Myocyte (in vitro differentiated cells): ENCODE measurements around the gene SARDH. TPM values are rescaled to one million over a fixed set of nuclear protein-coding genes. Genes with fewer than 3 reads are reported as not detected.

Source experiments
- DNase-seq: peaks from one replicate; pipeline ENCODE4 v3.0.0-alpha.2; 2012; ENCODE audit warnings: low read depth
- total RNA-seq: library from RNA; depleted of rRNA; stranded (reverse); fragments of >200 nt; gene quantifications from 2 replicates; pipeline ENCODE4 v1.2.3, GENCODE V29; 2014

The SARDH gene
- total RNA-seq, 1 donor from 2014 or later, result 55.6 TPM

GRCh38 chr9:133653638-133654037 lies 84.5 kb downstream of the SARDH start:
- no peak for DNase-seq

DNA sequence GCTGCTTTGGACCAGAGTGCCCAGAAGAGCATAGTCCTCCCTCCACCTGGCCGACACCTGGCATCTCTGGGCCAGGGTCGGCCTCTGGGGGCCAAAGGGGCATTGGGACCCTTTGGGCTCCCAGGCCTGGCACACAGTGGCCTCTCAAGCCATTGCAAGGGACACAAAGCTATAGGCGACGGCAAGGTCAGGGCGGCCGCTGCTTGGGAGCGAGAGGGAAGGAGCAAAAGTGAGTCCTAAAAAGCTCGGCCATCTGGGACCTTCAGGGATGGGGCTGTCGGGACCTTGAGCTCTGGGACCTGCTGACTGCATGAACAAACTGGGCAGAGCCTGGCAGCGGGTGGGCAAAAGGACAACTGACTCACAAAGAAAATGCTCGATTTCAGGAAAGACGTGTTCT lies 88.1 kb downstream of the SARDH start:
- no peak for DNase-seq

DNA sequence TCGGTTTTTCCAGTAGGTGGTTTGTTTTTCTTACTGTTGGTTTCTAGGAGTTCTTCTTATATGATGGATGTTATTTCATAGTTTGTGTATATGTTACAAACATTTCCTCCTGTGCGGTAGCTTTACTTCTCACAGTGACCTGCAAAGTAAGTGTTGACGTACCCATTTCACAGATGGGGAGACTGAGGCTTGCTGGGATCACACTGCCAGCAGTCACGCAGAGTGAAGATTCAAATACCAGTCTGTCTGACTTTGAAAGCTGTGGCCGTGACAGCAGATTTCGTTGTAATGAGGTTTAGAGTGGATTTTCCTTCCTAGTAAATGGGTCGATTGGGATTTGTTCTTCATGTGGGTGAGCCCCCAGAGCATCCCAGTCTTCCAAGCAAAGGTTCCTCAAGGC lies 89.0 kb downstream of the SARDH start:
- no peak for DNase-seq

DNA sequence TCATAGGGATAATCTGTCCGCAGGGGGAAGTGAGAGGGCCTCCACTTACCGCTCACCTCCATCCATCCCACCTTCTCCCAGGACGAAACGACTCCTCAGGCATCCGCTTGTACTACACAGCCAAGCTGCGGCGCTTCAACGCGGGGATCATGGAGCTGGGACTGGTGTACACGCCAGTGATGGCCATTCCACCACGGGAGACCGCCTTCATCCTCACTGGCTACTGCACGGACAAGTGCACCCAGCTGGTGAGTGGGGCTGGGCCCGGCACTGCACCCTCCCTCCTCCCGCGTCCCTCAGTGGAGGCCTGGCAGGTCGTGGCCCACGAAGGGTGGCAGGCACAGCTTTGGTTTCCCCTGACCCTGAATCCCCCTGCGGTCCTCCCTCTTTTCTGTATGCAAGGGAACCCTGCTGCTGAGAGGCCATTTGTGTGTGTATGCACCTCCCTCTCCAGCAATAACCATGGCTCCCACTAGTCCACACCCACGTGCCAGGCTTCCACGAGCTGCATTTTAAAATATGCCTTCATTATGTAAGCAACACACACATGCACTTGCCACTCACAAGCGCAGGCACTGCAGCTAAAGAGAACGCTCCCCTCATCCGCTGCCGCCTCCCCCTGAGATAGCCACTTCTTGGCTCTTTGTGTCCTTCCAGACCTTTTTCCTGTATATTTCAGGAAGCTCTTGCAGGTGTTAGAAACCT lies 90.2 kb downstream of the SARDH start:
- DNase-seq, result no peak

DNA sequence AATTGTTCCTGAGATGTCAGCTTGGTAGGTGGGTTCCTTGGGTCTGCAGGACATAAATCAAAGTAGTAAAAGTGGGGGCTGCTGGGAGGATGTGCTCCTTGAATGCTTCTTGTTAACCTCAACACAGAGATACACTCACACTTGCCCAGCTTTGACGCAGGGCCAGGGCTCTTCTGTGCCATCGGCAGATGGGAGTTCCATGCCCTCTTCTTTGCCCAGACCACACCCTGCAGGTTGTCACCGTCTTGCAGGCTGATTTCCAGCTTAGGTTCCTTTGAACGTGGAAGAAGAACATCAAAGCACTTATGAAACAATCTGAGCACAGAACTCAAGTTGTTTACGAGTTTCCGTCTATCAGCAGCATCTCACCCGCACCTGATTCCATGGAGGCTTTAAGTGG lies 91.0 kb downstream of the SARDH start:
- no peak for DNase-seq

GRCh38 chr9:133645021-133645765 lies 93.0 kb downstream of the SARDH start:
- DNase-seq, result no peak

DNA sequence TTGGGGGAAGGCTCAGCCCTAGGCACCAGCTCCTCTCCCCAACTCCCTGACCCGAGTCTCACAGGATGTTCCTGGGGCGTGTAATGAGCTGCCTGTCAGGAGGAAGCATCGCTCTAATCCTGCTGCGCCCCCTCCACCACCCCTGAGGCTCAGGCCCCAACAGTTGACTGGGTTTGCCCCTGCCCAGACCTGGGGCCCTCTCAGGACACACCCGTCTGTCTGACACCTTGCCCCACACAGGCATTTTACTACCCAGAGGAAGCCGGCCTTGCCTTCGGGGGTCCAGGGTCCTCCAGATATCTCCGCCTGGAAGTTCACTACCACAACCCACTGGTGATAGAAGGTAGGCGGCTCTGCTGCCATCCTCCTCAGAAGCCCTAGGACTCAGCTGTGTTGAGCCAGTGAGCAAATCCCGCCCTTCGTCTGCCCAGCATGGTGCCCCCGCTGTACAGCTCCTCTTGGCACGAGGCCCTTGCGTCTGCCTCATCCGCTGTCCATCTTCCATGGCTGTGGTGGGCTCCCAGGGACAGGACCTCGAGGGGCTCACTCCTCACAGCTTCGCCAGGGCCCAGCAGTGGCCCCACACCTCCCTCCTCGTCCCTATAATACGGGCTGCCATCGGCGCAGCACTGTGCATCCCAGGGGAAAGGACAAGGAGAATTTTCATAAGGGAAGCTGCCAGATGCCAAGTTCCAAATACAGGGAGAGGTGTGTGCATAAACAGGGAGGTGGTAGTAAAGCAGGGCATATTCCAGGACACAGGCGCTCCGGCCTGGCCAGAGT lies 94.0 kb downstream of the SARDH start:
- no peak for DNase-seq

DNA sequence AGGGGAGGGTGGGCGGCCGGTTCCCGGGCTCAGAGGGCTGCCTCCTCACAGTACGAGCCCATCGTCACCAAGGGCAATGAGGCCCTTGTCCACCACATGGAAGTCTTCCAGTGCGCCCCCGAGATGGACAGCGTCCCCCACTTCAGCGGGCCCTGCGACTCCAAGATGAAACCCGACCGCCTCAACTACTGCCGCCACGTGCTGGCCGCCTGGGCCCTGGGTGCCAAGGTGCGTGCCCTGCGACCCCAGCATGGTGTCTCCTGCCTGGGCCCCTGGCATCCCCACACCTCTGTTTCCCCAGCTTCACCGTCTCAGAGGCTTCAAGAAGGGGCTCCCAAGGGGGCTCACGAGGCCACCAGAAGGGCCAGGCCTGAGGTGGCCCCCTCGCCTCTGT lies 94.8 kb downstream of the SARDH start:
- DNase-seq, result no peak

DNA sequence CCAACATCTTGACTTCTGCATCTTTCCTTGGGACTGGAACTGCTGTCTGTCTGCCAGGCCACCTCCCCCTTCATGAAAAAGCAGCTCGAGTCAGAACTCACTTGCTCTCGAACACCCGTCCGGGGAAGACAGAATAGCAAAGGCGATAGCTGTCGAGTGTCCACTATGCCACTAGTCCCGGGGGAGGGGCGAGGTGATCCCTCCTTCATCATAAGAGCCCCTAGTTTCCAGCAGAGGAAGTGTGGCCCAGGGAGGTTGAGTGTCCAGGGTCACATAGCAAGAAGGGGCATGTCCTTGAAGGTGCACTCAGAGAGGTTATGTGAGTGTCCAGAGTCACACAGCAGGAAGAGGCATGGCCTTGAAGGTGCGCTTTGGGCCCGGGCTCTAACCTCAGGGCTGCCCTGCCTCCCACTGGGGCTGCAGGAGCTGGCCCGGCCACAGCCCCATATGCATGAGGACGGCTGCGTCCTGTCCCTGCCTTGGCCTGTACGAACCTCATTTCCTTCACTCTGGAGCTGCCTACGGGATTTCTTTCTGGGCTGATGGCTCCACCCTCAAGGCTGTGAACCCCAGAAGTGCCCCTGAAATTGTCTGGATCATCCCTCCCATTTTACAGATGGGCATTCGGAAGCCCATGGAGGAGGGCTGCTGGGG lies 95.3 kb downstream of the SARDH start:
- no peak for DNase-seq

DNA sequence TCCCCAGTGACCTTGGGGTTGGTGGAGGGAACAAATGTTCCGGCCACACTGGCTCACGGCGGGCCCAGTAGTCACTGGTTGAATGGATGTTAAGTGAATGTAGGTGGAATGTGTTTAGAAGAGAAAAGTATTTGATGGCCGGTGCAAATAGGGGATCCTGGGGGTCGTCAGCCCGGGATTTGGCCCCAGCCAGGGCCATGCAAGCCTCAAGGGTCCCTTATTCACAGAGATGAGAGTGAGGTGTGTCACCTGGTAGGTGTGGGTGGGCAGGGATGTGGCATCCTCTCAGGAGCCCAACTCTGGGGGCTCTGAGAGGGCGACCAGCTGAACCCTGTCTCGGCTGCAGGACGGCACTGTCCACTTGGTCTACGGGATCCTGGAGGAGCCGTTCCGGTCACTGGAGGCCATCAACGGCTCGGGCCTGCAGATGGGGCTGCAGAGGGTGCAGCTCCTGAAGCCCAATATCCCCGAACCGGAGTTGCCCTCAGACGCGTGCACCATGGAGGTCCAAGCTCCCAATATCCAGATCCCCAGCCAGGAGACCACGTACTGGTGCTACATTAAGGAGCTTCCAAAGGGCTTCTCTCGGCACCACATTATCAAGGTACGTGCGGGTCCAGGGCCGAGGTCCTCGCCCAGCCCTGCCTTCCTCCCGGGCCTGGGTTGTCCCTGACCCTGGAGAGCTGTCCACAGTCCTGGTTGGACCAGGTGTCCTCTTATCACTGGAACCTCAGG lies 96.1 kb downstream of the SARDH start:
- no peak for DNase-seq

GRCh38 chr9:133641396-133641655 lies 96.8 kb downstream of the SARDH start:
- DNase-seq, result no peak

DNA sequence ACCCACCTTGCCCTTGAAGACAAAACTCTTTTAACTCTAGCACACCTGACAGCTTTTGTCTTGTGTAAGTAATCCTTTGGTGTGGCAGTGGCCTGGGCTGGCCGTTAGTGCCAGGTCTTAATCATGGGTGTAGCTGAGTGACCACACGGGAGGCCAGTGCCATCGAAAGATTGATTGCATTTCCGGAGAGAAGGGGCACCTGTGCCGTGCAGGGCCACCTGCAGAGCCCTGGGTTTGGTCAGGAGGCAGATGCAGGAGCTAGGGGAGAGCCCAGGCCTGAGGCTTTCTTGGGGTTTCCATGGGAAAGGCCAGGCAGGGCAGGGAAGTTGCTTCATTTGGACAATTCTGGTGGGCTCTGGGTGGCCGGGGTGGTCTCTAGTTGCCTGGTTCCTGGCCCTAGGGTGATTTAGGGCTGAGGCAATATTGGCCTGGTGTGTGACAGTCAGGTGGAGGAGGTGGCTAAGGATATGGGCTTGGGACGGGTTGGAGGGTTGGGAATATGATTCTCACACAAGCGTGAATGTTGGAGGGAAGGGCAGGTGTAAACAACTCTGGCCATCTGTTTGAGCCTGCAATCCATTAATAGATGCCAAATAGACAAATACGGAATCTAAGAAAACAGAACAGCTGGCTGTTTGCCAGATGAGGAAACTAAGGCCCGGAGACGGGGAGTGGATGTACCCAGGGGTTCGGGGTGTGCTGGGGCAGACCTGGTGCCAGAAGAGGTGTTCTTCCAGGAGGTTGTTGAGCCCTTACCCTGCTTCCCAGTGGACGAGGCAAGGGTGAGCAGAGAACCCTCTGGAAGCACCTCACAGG lies 97.4 kb downstream of the SARDH start:
- DNase-seq, result no peak

GRCh38 chr9:133640160-133640559 lies 98.0 kb downstream of the SARDH start:
- no peak for DNase-seq

DNA sequence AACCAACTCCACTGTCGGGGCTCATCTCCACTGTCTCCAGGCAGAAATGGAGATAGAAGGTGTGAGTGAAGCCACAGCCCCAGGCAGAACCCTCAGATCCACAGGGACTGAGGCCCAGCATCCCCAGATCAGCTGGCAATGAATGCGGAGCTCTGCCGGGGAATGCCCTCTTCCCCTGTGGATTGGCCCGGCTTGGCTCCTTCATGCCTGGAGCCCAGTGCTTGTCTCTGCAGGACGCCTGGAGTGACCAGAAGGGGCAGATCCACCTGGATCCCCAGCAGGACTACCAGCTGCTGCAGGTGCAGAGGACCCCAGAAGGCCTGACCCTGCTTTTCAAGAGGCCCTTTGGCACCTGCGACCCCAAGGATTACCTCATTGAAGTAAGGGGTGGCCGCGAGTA lies 98.5 kb downstream of the SARDH start:
- DNase-seq, result no peak

GRCh38 chr9:133638711-133639110 lies 99.4 kb downstream of the SARDH start:
- no peak for DNase-seq

DNA sequence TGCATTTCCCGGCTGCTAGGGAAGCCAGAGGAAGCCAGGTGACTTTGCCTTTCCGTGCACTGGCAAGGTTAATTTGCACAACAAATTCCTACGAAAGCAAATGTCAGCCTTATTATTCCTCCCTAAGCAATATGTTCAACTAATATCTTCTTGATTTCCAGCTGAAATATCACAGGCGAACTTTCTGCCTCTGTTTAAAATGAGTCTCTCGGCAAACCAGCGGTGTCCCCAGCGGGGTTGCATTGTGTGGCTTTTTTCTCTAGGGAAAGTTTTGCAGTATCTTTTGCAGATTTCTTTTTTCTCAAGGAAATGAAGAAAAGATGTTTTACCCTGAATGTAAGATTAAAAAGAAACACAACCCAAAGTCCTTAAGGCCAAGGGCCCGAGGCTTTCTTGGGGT lies 100.1 kb downstream of the SARDH start:
- DNase-seq, result no peak

DNA sequence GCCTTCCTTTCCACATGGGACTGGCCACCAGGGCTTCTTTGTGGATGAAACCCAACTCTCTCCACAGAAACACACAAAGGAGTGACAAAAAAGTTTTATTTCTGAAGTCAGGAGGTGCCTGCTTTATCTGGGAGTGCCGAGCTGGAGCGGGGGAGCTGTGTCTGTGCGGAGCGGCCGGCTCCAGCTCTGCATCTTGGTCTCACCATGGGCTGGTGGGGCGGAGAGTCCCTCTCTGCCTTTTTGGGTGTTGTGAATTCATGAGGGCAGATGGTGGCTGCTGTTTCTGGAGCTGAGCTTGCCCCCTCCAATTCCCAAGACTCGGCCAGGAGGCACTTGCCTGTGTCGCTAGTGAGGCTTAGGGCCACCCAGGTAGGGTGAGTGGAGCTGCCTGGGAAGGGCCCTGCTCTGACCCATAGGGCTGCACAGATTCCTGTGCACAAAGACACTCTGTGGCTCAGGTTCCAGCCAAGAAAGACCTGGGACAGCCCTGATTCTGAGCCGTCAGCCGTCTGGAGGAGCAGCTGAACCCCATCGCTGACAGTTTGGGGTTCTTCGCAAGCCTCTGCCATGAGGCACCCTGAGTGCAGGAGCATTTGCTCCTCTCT lies 100.6 kb downstream of the SARDH start:
- DNase-seq, result no peak

GRCh38 chr9:133636902-133637301 lies 101.2 kb downstream of the SARDH start:
- DNase-seq, result no peak

DNA sequence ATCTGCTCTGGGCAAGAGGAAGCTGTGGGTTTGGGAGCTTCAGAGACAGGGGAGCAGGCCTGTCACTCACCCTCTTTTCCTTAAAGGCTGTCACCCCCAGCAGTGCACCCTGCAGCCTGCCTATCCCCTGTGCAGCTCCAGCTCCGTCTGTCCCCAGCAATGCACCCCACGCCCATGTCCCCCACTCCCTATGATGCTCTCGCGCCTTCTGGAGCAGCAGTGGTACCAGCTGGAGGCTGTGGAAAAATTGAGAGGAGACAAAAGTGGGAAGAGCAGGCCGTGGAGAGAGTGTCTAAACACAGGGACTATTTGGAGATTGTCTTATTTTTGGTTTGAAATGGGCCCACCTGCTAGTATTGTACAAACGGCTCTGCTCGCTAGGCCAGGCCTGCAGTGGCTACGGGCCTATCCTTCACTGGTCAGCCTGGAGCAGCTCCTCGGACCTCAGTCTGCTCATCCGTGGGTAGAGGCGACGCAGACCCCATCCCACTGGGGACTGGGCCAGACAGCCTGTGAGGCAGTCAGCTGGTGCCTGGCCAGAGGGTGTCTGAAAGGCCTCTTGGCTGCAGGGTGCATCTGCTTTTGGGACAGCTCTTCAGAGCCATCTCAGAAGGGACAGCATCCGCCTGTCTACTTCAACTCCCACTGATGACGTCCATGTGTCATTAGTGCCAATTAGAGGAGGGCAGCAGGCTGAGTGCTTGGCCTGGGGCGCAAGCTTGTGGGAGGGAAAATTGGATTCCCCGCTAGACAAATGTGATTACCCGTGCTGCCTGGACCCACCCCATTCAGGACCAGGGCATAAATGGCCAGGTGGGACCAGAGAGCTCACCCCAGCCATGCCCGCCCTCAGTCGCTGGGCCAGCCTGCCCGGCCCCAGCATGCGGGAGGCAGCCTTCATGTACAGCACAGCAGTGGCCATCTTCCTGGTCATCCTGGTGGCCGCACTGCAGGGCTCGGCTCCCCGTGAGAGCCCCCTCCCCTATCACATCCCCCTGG lies 102.3 kb downstream of the SARDH start, which contains the start of gene DBH:
Gene DBH (plus strand): TSS at position 831 of the 999 bp plus-strand sequence. CDS start 9 bp downstream, at position 840.
- no peak for DNase-seq
